GM12878 (cell line): ENCODE measurements around the gene PTGR1. TPM values are rescaled to one million over a fixed set of nuclear protein-coding genes. Genes with fewer than 3 reads are reported as not detected.
A peak's percentile ranks its signal among the peaks of the same experiment; 100 is the strongest.

Experiments used
- ATAC-seq: fragments of 200-7000 bp; cut with Tn5 transposase; 3 replicates; pipeline ENCODE4 v1.9.1; 2020; ENCODE audit warnings: mild to moderate bottlenecking, moderate library complexity
- BruUV-seq: library from RNA; stranded (reverse); fragments of 400-500 nt; replicated peaks from 2 replicates; lab custom pipeline; 2021; lab: Mats Ljungman, UMichigan
- CTCF ChIA-PET: fragments of 300-600 bp; sonication (Branson Sonifier 250); formaldehyde crosslinking; extraction: SDS; loops from one replicate; lab custom pipeline; 2021; ENCODE audit warnings: inconsistent platforms; lab: Yijun Ruan, JAX
- POLR2A ChIA-PET: fragments of 350-600 bp; formaldehyde crosslinking; extraction: SDS; loops from one replicate; lab custom pipeline; 2021; ENCODE audit warnings: inconsistent platforms; lab: Charles Lee
- RAD21 ChIA-PET: fragments of 300-600 bp; sonication (Branson Sonifier 250); formaldehyde crosslinking; loops from one replicate; lab custom pipeline; 2023; ENCODE audit warnings: antibody characterized with exemption; ENCODE audit not compliant: unreplicated experiment; lab: Charles Lee
- SMC1A ChIA-PET: fragments of 300-600 bp; sonication (Branson Sonifier 250); formaldehyde crosslinking; loops from one replicate; lab custom pipeline; 2023; ENCODE audit not compliant: unreplicated experiment, uncharacterized antibody; lab: Charles Lee
- DNase-seq: peaks from one replicate; pipeline ENCODE4 v3.0.0-alpha.2; 2011; ENCODE audit warnings: low read depth, low spot score
- FAIRE-seq: peaks from 3 replicates; lab custom pipeline; 2011; peaks lifted over from hg19 to GRCh38; lab: Jason Lieb, UNC
- H2AFZ ChIP-seq: 2 replicates; pipeline ENCODE4 v1.6.0; 2011; ENCODE audit warnings: low read depth, low read length, control low read depth; ENCODE audit not compliant: control insufficient read depth
- H3K27ac ChIP-seq: 2 replicates; pipeline ENCODE4 v1.5.1; 2011; ENCODE audit warnings: control low read depth; ENCODE audit not compliant: control insufficient read depth, insufficient read depth
- H3K27me3 ChIP-seq, 2 experiments: replicated peaks in 1 of 2; 2 replicates each; pipeline versions ENCODE4 v1.6.0 to v1.6.1; 2011; ENCODE audit warnings: low read length in 1 of 2; ENCODE audit not compliant: control insufficient read depth in 2 of 2, insufficient read depth in 2 of 2
- H3K36me3 ChIP-seq, 2 experiments: 2 replicates each; pipeline ENCODE4 v1.5.1; 2011; ENCODE audit warnings: low read length in 1 of 2; ENCODE audit not compliant: control insufficient read depth in 2 of 2, insufficient read depth in 2 of 2
- H3K4me1 ChIP-seq: 2 replicates; pipeline ENCODE4 v1.6.1; 2011; ENCODE audit warnings: mild to moderate bottlenecking, low read length, moderate library complexity, mixed read lengths; ENCODE audit not compliant: control insufficient read depth, insufficient read depth
- H3K4me2 ChIP-seq: 2 replicates; pipeline ENCODE4 v1.6.0; 2011; ENCODE audit warnings: control low read depth; ENCODE audit not compliant: control insufficient read depth, insufficient read depth
- H3K4me3 ChIP-seq: fragments of 200-600 bp; sonication (generic); 2 replicates; pipeline ENCODE4 v1.5.1; 2016
- H3K79me2 ChIP-seq: 2 replicates; pipeline ENCODE4 v1.6.0; 2011; ENCODE audit warnings: low read length; ENCODE audit not compliant: control insufficient read depth, insufficient read depth
- H3K9ac ChIP-seq: 2 replicates; pipeline ENCODE4 v1.8.0; 2011; ENCODE audit warnings: low read length, control low read depth, mixed read lengths; ENCODE audit not compliant: control insufficient read depth, insufficient read depth
- H3K9me3 ChIP-seq: replicated peaks from 3 replicates; pipeline ENCODE4 v1.5.1; 2011; ENCODE audit warnings: mild to moderate bottlenecking, low read length; ENCODE audit not compliant: control insufficient read depth, insufficient read depth
- H4K20me1 ChIP-seq: 2 replicates; pipeline ENCODE4 v1.6.0; 2011; ENCODE audit not compliant: control insufficient read depth, insufficient read depth
- BCLAF1 ChIP-seq: fragments of 450-650 bp; IDR thresholded peaks from 2 replicates; pipeline ENCODE4 v1.6.1; 2017; ENCODE audit warnings: antibody characterized with exemption, mild to moderate bottlenecking, moderate library complexity
- ESRRA ChIP-seq: IDR thresholded peaks from 2 replicates; pipeline ENCODE4 v1.6.1; 2012; ENCODE audit warnings: mild to moderate bottlenecking, low read length, improper control_type of control experiment
- MEF2B ChIP-seq: fragments of 450-650 bp; IDR thresholded peaks from 2 replicates; pipeline ENCODE4 v1.6.1; 2018; ENCODE audit warnings: mild to moderate bottlenecking, moderate library complexity; ENCODE audit not compliant: partially characterized antibody, poor library complexity, severe bottlenecking
- MLLT1 ChIP-seq: fragments of 450-650 bp; IDR thresholded peaks from 2 replicates; pipeline ENCODE4 v1.6.1; 2016; ENCODE audit warnings: mild to moderate bottlenecking
- MXI1 ChIP-seq: fragments of 150-350 bp; IDR thresholded peaks from 2 replicates; pipeline ENCODE4 v1.6.1; 2011; ENCODE audit warnings: low read depth, mild to moderate bottlenecking, inconsistent platforms, low read length, improper control_type of control experiment
- NFYA ChIP-seq: IDR thresholded peaks from 2 replicates; pipeline ENCODE4 v1.6.1; 2011; ENCODE audit warnings: low read depth, mild to moderate bottlenecking, low read length, improper control_type of control experiment, borderline replicate concordance
- RBBP5 ChIP-seq: fragments of 200-600 bp; sonication (generic); conservative IDR thresholded peaks from 2 replicates; pipeline ENCODE4 v1.6.1; 2016
- REST ChIP-seq: IDR thresholded peaks from 2 replicates; pipeline ENCODE4 v1.6.1; 2012; ENCODE audit warnings: mild to moderate bottlenecking, low read depth, low read length
- SUZ12 ChIP-seq: fragments of 200-600 bp; sonication (generic); IDR thresholded peaks from one replicate; pipeline ENCODE4 v1.6.1; 2018; ENCODE audit warnings: antibody characterized with exemption, mild to moderate bottlenecking; ENCODE audit not compliant: unreplicated experiment
- TAF1 ChIP-seq: IDR thresholded peaks from 2 replicates; pipeline ENCODE4 v1.6.1; 2011; ENCODE audit warnings: mild to moderate bottlenecking, low read depth, low read length, borderline replicate concordance
- USF1 ChIP-seq: IDR thresholded peaks from 2 replicates; pipeline ENCODE4 v1.6.1; 2011; ENCODE audit warnings: borderline replicate concordance, low read depth, mild to moderate bottlenecking, moderate library complexity, mixed read lengths, low read length; ENCODE audit not compliant: insufficient read depth; ENCODE audit errors: extremely low read length
- ZSCAN29 ChIP-seq: fragments of 450-650 bp; IDR thresholded peaks from 2 replicates; pipeline ENCODE4 v1.6.1; 2017; ENCODE audit warnings: mild to moderate bottlenecking, moderate library complexity
- WGBS: methylation state at CpG from one replicate; pipeline ENCODE4 v1.1.6; 2016; ENCODE audit warnings: low lambda C conversion rate; ENCODE audit not compliant: insufficient replicate concordance, insufficient coverage; ENCODE audit errors: missing lambda C conversion rate; 5-methylcytosine and 5-hydroxymethylcytosine counted together
- in situ Hi-C: fragments of 300-500 bp; cut with MboI; formaldehyde crosslinking; loops from 9 replicates; pipeline ENCODE4 v1.14.3; 2018; ENCODE audit warnings: mixed read lengths
- intact Hi-C: fragments of 100-400 bp; cut with micrococcal nuclease; formaldehyde crosslinking; loops from one replicate; pipeline ENCODE4 v1.14.2; 2022; ENCODE audit not compliant: unreplicated experiment
- polyA plus RNA-seq, 11 experiments: library from polyadenylated mRNA; depleted of rRNA in 4 of 11; unstranded in 6 of 11; stranded (reverse) in 5 of 11; fragments of >200 nt; fragmentation: Nextera tagmentation in 4 of 11; fragmentation: Illumina TruSeq in 1 of 11; extraction: Ambion mirVana in 4 of 11; extraction: Trizol in 1 of 11; gene quantifications; 1 replicate in 1 of 11; 2 replicates in 10 of 11; pipeline versions ENCODE4 v1.2.1 to v1.2.3, GENCODE V29; 2011 to 2016; ENCODE audit warnings: inconsistent platforms in 2 of 11, missing spikeins in 2 of 11, low read depth in 1 of 11
- total RNA-seq, 4 experiments: library from RNA; depleted of rRNA in 3 of 4; stranded (reverse); fragments of >200 nt in 3 of 4; fragmentation: Illumina TruSeq in 1 of 4; extraction: Trizol in 1 of 4; gene quantifications; 2 replicates each; pipeline versions ENCODE4 v1.2.1 to v1.2.3, GENCODE V29; 2013 to 2021

The PTGR1 gene
- total and polyA plus RNA-seq, 10 of the 15 experiments (the other 5 are each of a cell fraction or from before 2014, with no cell fraction given) = 0.12 to 6.3 (median 2.8) TPM

GRCh38 chr9:111631214-111631971 is 31.9 kb upstream of the PTGR1 start, which contains the start of gene DNAJC25 (continued):
- TF ChIP-seq REST (no peak), RBBP5 (no peak), NFYA (no peak), TAF1 (peak; percentile 88; the same call in 1 of the 2 replicates), ESRRA (no peak)

GRCh38 chr9:111630964-111631213 is 31.4 kb upstream of the PTGR1 start:
- DNase-seq = no peak
- Histone ChIP-seq H2AFZ (peak overlapping the region; percentile 99), H4K20me1 (no peaks in the 10 kb centered on the region), H3K79me2 (peaks cover 46% of the 10 kb centered on the region), H3K36me3 (no peaks in the 10 kb centered on the region), H3K4me1 (no peaks in the 10 kb centered on the region; the same call in 1 of the 2 replicates), H3K27me3 (no peaks in the 10 kb centered on the region), H3K9me3 (no peaks in the 10 kb centered on the region), H3K27ac (peak overlapping the region; percentile 20; the same call in 1 of the 2 replicates), H3K9ac (peak overlapping the region; percentile 21), H3K4me2 (peak overlapping the region; percentile 93), H3K4me3 (peak overlapping the region; percentile 74)
- in situ Hi-C loops = no loop called here
- ChIA-PET RAD21 (no interaction called here), CTCF (no interaction called here), SMC1A (interaction anchor here (1.2 kb wide), 1 partner anchor 33 kb away, joined by 3 read pairs; no protein-coding TSS in a partner anchor), POLR2A (interaction anchor here (0.5 to 1.1 kb wide), 2 partner anchors 132 to 147 kb away, joined by 3 read pairs; partner anchors contain the start of gene ECPAS)
- 0% methylated on average over 14 of the region's 14 CpGs for WGBS
- intact Hi-C loops = loop anchor here (2.0 to 10.0 kb wide), 4 partner anchors 32 to 1376 kb away; partner anchors contain the start of gene TXN
- BruUV-seq = no TSS peak
- FAIRE-seq = peak; percentile 98
- no peak for ATAC-seq
- TF ChIP-seq USF1 (no peak), MXI1 (no peak), MLLT1 (peak; percentile 84), SUZ12 (no peak), BCLAF1 (no peak), ZSCAN29 (no peak), MEF2B (no peak)
